Neural cell (in vitro differentiated cells): ENCODE measurements around the gene POU6F2. TPM values are rescaled to one million over a fixed set of nuclear protein-coding genes. Genes with fewer than 3 reads are reported as not detected.

ENCODE experiments used
- H2AFZ ChIP-seq: fragments of 200-600, 300-800 bp; sonication (generic), shearing (Covaris generic); 2 replicates; pipeline ENCODE4 v1.6.0; 2014; ENCODE audit warnings: low read depth, mild to moderate bottlenecking, antibody characterized with exemption, low read length, moderate library complexity
- H3F3A ChIP-seq: fragments of 200-600 bp; shearing (Covaris generic); 2 replicates; pipeline ENCODE4 v1.6.1; 2016; ENCODE audit warnings: mild to moderate bottlenecking, moderate library complexity, mixed read lengths, antibody characterized with exemption, low read length; ENCODE audit not compliant: insufficient read depth, poor library complexity, severe bottlenecking
- H3K27ac ChIP-seq: fragments of 200-600, 300-800 bp; sonication (generic), shearing (Covaris generic); 2 replicates; pipeline ENCODE4 v1.5.1; 2014; ENCODE audit warnings: mild to moderate bottlenecking, low read length, moderate library complexity
- H3K27me3 ChIP-seq: fragments of 300-800, 200-600 bp; sonication (generic), shearing (Covaris generic); 2 replicates; pipeline ENCODE4 v1.6.0; 2014; ENCODE audit warnings: mild to moderate bottlenecking, low read depth, low read length, moderate library complexity; ENCODE audit not compliant: insufficient read depth
- H3K36me3 ChIP-seq: fragments of 300-800, 200-600 bp; sonication (generic), shearing (Covaris generic); 2 replicates; pipeline ENCODE4 v1.5.1; 2014; ENCODE audit warnings: mild to moderate bottlenecking, antibody characterized with exemption, low read length, moderate library complexity; ENCODE audit not compliant: insufficient read depth
- H3K4me2 ChIP-seq: fragments of 300-800, 200-600 bp; sonication (generic), shearing (Covaris generic); 2 replicates; pipeline ENCODE4 v1.6.0; 2014; ENCODE audit warnings: mild to moderate bottlenecking, low read length
- H3K4me3 ChIP-seq: fragments of 300-800, 200-600 bp; sonication (generic), shearing (Covaris generic); 2 replicates; pipeline ENCODE4 v1.5.1; 2014; ENCODE audit warnings: mild to moderate bottlenecking, low read length, moderate library complexity
- H3K79me2 ChIP-seq: fragments of 200-600 bp; shearing (Covaris generic); replicated peaks from 2 replicates; pipeline ENCODE4 v1.6.0; 2014; ENCODE audit warnings: mild to moderate bottlenecking, low read length, moderate library complexity; ENCODE audit not compliant: insufficient read depth
- H3K9ac ChIP-seq: fragments of 300-800, 200-600 bp; sonication (generic), shearing (Covaris generic); 2 replicates; pipeline ENCODE4 v1.6.1; 2016; ENCODE audit warnings: mild to moderate bottlenecking, low read length, mixed read lengths
- H3K9me2 ChIP-seq: fragments of 200-600 bp; shearing (Covaris generic); 2 replicates; pipeline ENCODE4 v1.6.1; 2016; ENCODE audit warnings: mild to moderate bottlenecking, low read length, mixed read lengths; ENCODE audit not compliant: insufficient read depth
- H3K9me3 ChIP-seq: fragments of 200-600, 300-800 bp; sonication (generic), shearing (Covaris generic); 2 replicates; pipeline ENCODE4 v1.6.1; 2016; ENCODE audit warnings: mild to moderate bottlenecking, mixed run types, low read length, moderate library complexity, mixed read lengths
- H4K20me1 ChIP-seq: fragments of 200-600 bp; shearing (Covaris generic); 2 replicates; pipeline ENCODE4 v1.6.1; 2016; ENCODE audit warnings: mild to moderate bottlenecking, mixed run types; ENCODE audit not compliant: insufficient read depth
- CTCF ChIP-seq: fragments of 450-650 bp; IDR thresholded peaks from 2 replicates; pipeline ENCODE4 v1.5.1; 2014; ENCODE audit warnings: antibody characterized with exemption, mild to moderate bottlenecking, moderate library complexity; ENCODE audit not compliant: poor library complexity, severe bottlenecking
- EP300 ChIP-seq: fragments of 450-650 bp; conservative IDR thresholded peaks from 2 replicates; pipeline ENCODE4 v1.6.1; 2014; ENCODE audit warnings: antibody characterized with exemption, mild to moderate bottlenecking, moderate library complexity; ENCODE audit not compliant: poor library complexity, severe bottlenecking
- EZH2 ChIP-seq: fragments of 200-600, 300-800 bp; shearing (Covaris generic), sonication (generic); IDR thresholded peaks from 2 replicates; pipeline ENCODE4 v1.6.1; 2014; ENCODE audit warnings: antibody characterized with exemption, low read length, borderline replicate concordance, mild to moderate bottlenecking; ENCODE audit not compliant: insufficient read depth, poor library complexity, severe bottlenecking
- MXI1 ChIP-seq: fragments of 450-650 bp; conservative IDR thresholded peaks from 2 replicates; pipeline ENCODE4 v1.6.1; 2014; ENCODE audit warnings: antibody characterized with exemption, mild to moderate bottlenecking; ENCODE audit not compliant: poor library complexity, severe bottlenecking
- POLR2AphosphoS5 ChIP-seq: IDR thresholded peaks from 2 replicates; pipeline ENCODE4 v1.6.1; 2012
- RAD21 ChIP-seq: fragments of 450-650 bp; conservative IDR thresholded peaks from 2 replicates; pipeline ENCODE4 v1.6.1; 2014; ENCODE audit warnings: antibody characterized with exemption, mild to moderate bottlenecking, moderate library complexity
- SMC3 ChIP-seq: fragments of 450-650 bp; conservative IDR thresholded peaks from 2 replicates; pipeline ENCODE4 v1.6.1; 2014; ENCODE audit warnings: antibody characterized with exemption, mild to moderate bottlenecking, moderate library complexity; ENCODE audit not compliant: poor library complexity
- TAF1 ChIP-seq: IDR thresholded peaks from 2 replicates; pipeline ENCODE4 v1.6.1; 2012; ENCODE audit warnings: low read depth
- polyA plus RNA-seq: library from polyadenylated mRNA; depleted of rRNA; stranded (reverse); fragments of >200 nt; gene quantifications from 2 replicates; pipeline ENCODE4 v1.2.3, GENCODE V29; 2014
- TF ChIP-seq, protein P1 (sequence below): IDR thresholded peaks from 2 replicates; pipeline ENCODE4 v1.6.1; 2012; ENCODE audit warnings: borderline replicate concordance

The POU6F2 gene
- polyA plus RNA-seq, 1 donor from 2014 or later: 2.8 TPM

- Histone ChIP-seq H3K79me2 (no peaks in the 10 kb centered on the region), H4K20me1 (no peaks in the 10 kb centered on the region), H3K9ac (no peak overlapping the region), H3K4me2 (no peak overlapping the region), H3F3A (no peaks in the 10 kb centered on the region), H3K27ac (no peak overlapping the region), H3K36me3 (no peaks in the 10 kb centered on the region), H3K27me3 (no peaks in the 10 kb centered on the region), H2AFZ (no peak overlapping the region), H3K4me3 (no peak overlapping the region), H3K9me2 (no peaks in the 10 kb centered on the region), H3K9me3 (no peaks in the 10 kb centered on the region)
- TF ChIP-seq EZH2: no peak
- TF ChIP-seq RAD21: no peak
- TF ChIP-seq TAF1: no peak
- TF ChIP-seq EP300: no peak
- TF ChIP-seq, protein P1, sequence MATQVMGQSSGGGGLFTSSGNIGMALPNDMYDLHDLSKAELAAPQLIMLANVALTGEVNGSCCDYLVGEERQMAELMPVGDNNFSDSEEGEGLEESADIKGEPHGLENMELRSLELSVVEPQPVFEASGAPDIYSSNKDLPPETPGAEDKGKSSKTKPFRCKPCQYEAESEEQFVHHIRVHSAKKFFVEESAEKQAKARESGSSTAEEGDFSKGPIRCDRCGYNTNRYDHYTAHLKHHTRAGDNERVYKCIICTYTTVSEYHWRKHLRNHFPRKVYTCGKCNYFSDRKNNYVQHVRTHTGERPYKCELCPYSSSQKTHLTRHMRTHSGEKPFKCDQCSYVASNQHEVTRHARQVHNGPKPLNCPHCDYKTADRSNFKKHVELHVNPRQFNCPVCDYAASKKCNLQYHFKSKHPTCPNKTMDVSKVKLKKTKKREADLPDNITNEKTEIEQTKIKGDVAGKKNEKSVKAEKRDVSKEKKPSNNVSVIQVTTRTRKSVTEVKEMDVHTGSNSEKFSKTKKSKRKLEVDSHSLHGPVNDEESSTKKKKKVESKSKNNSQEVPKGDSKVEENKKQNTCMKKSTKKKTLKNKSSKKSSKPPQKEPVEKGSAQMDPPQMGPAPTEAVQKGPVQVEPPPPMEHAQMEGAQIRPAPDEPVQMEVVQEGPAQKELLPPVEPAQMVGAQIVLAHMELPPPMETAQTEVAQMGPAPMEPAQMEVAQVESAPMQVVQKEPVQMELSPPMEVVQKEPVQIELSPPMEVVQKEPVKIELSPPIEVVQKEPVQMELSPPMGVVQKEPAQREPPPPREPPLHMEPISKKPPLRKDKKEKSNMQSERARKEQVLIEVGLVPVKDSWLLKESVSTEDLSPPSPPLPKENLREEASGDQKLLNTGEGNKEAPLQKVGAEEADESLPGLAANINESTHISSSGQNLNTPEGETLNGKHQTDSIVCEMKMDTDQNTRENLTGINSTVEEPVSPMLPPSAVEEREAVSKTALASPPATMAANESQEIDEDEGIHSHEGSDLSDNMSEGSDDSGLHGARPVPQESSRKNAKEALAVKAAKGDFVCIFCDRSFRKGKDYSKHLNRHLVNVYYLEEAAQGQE: no peak
- no peak for TF ChIP-seq POLR2AphosphoS5
- no peak for TF ChIP-seq MXI1
- TF ChIP-seq SMC3: no peak
- no peak for TF ChIP-seq CTCF
Observed at GRCh38 chr7:39153647-39154046, 175.9 kb downstream of the POU6F2 start.

GRCh38 chr7:39154815-39155214 lies 177.1 kb downstream of the POU6F2 start:
- H2AFZ ChIP-seq: no peak overlapping the region
- H3K4me2 ChIP-seq: no peak overlapping the region
- no peaks in the 10 kb centered on the region for H3K27me3 ChIP-seq
- H3K27ac ChIP-seq: no peak overlapping the region
- no peaks in the 10 kb centered on the region for H3F3A ChIP-seq
- no peaks in the 10 kb centered on the region for H3K79me2 ChIP-seq
- no peaks in the 10 kb centered on the region for H3K9me3 ChIP-seq
- H3K9me2 ChIP-seq: no peaks in the 10 kb centered on the region
- H4K20me1 ChIP-seq: no peaks in the 10 kb centered on the region
- no peak overlapping the region for H3K9ac ChIP-seq
- TF ChIP-seq SMC3: no peak
- no peak for TF ChIP-seq CTCF
- TF ChIP-seq RAD21: no peak
- no peak for TF ChIP-seq EZH2
- TF ChIP-seq, protein P1: no peak
- no peak for TF ChIP-seq TAF1
- no peak for TF ChIP-seq POLR2AphosphoS5
- TF ChIP-seq EP300: no peak
- no peak for TF ChIP-seq MXI1
- H3K4me3 ChIP-seq: no peak overlapping the region
- no peaks in the 10 kb centered on the region for H3K36me3 ChIP-seq
